Measurements from ENCODE around the gene NFIA.

DNA sequence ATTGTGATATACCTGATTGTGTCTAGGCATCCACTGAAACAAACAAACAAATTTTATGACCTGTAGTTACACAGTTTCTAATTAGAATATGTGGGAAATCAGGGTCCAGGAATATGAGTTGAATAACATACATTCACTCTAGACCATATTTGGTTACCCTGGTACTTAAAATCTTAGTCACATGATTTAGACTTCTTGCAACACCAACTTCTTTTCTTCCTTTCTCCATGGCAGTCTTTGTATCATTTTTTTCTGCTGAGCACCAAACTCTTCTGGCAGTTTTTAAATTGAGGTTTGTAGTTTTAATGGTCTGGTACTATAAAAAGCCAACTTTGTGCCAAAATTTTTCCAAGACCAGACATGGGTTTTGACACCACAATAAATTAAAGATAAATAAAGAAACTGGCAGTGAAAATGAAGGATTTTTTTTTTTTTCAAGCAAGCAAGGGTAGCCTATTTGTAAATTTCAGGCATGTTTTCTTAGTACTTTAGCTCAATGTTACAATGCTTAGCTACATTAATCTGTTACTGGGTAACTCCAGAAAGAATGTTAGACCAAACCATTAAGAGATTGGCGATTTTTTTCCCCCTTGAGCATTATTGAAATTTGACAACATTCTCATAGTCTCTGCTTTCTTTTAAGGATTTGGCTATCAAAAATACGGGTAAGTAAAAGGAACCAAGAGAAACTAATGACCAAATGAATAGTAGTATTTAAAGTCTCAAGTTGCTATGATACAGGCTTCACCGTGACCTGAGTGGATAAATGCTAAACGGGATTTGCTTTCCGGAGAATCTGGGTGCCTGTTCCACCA, 108.5 kb downstream of the NFIA start:
- no peak for TF ChIP-seq CTCF (IDR thresholded peaks at IDR 0.05)
- no peak for TF ChIP-seq POLR2A (IDR thresholded peaks at IDR 0.05)

All from Peyer's patch (tissue), 4 donors.